Measurements from ENCODE around the gene RPS14.
"Not testable (repeated sequence)": the region's sequence is repeated elsewhere in the genome, so short reads cannot be mapped to it uniquely, and the experiment has no call there.

RPS14 gene

DNA sequence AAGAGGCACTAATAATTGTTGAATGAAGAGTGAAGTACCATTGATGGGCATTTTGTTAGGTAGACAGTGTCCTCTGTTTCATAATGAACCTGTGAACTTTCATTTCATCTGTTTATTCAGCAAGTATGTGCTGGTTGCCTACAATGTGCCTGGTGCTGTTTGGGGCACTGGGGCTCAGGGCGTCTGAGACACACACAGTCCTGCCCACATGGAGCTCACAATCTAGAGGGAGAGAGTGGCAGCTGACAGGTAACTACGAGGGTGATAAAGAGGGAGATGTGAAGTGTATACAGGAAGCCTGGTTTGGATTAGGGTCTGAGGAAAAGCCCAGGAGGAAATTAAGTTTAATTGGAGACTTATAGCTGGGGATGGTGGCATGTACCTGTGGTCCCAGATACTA lies 29.9 kb upstream of the RPS14 start:
- no peak for DNase-seq (ENCODE audit: low spot score)

DNA sequence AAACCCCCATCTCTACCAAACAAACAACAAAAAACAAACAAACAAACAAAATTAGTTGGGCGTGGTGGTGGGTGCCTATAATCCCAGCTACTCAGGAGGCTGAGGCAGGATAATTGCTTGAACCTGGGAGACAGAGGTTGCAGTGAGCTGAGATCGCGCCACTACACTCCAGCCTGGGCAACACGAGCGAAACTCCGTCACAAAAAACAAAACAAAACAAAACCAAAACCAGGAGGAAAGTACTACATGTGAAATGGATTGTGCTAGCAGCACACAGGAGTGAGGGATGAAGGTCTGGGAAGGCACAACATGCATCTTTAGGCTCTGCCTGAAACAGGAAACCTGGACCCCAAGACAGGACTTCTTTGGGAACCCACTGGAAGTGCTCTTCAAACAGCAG lies 27.0 kb upstream of the RPS14 start:
- DNase-seq (ENCODE audit: low spot score) = not testable (repeated sequence)

DNA sequence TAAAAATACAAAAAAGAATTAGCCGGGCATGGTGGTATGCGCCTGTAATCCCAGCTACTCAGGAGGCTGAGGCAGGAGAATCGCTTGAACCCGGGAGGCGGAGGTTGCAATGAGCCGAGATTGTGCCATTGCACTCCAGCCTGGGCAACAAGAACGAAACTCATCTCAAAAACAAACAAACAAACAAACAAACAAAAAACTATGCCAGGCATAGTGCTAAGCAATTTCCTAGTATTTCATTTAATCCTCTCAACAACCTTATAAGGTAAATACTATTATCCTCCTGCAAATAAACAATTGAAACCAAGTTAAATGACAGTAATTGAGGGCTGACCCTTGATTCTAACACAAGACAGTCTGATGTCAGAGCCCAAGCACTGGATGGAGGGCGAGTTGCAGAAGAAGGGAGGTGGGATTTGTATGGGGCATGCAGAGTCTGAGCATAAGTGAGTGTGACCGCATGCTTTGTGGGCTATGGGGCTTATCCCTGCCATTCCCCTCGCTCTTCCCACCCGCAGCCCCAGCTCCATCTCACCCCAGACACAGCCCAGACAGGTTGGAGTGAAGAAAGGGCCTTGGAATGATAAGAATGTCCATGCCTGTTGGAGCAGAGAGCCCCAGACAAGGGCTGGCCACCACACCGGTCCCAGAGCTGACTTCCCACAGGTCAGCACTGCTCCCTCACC lies 24.3 kb upstream of the RPS14 start:
- DNase-seq (ENCODE audit: low spot score) = no peak

DNA sequence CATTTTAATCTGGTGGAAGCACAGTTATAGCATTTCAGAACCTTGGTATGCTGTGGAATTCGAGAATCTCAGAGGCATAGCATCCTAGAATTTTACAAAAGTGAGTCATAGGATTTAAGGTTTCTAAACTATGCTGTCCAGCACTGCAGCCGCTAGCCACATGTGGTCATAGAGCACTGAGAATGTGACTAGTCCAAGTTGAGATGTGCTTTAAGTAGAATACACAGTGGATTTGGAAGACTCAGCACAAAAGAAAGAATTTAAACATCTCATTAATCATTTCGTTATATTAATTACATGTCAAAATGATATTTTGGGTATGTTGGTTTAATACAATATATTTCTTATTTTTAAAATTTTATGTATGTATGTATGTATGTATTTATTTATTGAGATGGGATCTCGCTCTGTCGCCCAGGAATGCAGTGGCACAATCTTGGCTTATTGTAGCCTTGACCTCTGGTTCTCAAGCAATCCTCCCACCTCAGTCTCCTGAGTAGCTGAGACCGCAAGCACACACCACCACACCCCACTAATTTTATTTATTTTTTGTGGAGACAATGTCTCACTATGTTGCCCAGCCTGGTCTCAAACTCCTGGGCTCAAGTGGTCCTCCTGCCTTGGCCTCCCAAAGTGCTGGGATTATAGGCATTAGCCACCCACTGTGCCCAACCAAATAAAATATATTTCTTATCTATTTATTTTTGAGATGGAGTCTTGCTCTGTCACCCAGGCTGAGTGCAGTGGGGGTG lies 20.4 kb upstream of the RPS14 start:
- DNase-seq (ENCODE audit: low spot score) = no peak

DNA sequence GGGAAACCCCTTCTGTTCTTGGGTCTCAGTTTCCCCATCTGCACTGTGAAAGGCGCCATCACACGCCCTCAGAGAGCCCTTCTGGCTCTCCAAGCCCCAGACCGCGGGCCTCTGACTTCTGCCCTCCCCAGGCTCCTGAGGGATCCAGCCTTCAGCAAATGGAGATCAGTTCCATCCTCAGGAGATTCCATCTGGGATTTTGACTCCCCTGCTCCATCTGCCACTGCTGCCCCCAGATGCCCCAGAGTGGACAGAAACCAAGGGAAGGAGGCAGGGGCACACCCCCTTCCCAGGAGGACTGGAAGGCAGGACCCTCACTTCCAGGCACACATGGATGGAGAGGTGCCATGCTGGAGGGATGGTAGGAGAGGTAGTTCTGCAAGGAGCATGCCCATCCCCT lies 18.7 kb upstream of the RPS14 start:
- DNase-seq (ENCODE audit: low spot score) = no peak

DNA sequence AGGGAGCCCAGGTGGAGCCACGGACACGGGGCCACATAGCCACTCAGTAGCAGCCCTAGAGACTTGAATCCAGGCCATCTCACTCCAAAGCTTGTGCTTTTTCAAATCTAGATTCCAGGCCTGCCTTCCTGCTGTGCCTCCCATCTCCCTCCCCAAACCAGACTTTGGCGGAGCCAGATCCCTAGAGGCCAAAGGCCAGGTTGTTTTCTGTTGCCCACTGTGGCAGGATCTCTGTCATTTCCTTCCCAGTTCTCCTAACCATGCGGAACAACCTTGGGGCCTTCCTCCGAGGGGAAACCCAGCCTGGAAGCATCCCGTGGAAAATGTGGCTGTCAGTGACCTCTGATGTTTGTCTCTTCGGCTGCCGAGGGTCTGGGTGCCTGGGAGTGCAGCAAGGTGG lies 16.4 kb upstream of the RPS14 start:
- no peak for DNase-seq (ENCODE audit: low spot score)

DNA sequence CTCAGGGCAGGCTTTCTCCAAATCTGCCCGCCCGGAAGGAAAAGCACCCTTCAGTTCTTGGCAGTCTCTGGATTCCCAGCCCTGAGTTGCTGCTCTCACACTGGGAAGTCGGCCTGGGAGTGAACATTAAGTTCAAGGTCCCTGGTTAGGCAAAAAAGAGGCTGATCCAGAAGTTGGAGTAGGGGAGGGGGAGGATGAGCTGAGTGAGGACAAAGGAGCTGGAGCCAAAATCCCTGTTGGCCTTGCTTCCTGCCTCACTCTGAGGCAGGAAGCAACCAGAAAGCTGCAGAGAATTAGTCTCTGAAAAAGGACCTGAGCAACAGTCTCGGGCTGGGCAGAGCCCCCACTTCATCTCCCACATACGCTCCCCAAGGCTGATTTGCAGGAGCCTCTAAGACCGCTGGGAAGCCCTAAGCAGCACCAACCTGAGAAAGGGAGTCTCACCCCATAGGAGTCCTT lies 15.0 kb upstream of the RPS14 start:
- DNase-seq (ENCODE audit: low spot score) = no peak

DNA sequence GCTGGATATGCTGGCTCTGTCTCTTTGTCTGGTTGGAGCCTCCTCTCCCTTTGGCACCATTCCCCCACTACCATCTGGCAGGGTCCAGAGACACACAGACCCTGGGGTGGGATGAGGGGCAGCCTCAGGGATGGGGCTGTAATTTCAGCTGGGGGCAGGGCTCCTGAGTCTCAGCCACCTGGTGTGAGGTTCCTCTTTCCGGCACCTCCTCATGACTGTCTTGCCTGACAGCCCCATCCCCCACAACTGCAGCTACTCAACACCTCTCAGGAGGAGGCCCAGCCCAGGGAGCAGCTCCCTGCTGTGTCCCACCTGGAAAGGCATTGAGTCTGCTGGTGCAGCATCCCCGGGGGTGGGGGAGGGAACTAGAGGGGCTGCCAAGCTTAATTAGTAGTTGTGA lies 11.7 kb upstream of the RPS14 start:
- DNase-seq (ENCODE audit: low spot score) = no peak

DNA sequence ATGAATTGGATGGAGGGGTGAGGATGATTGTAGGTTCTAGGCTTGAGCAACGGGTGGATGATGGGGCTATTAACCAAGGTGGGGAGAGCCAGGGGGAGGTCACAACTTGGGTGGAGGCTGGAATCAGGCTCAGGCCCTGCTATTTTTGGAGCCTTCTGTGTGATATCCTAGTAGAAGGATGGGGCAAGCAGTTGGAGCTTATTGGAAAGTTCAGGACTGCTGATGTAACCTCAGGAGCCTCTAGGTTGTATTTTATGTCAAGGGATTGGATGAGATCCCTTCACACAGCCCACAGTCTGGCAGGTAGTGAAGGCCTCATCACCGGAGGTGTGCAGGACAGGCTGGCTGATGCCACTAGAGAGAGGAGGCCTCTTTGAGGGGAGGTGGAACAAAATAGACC lies 11.2 kb upstream of the RPS14 start:
- DNase-seq (ENCODE audit: low spot score) = no peak

DNA sequence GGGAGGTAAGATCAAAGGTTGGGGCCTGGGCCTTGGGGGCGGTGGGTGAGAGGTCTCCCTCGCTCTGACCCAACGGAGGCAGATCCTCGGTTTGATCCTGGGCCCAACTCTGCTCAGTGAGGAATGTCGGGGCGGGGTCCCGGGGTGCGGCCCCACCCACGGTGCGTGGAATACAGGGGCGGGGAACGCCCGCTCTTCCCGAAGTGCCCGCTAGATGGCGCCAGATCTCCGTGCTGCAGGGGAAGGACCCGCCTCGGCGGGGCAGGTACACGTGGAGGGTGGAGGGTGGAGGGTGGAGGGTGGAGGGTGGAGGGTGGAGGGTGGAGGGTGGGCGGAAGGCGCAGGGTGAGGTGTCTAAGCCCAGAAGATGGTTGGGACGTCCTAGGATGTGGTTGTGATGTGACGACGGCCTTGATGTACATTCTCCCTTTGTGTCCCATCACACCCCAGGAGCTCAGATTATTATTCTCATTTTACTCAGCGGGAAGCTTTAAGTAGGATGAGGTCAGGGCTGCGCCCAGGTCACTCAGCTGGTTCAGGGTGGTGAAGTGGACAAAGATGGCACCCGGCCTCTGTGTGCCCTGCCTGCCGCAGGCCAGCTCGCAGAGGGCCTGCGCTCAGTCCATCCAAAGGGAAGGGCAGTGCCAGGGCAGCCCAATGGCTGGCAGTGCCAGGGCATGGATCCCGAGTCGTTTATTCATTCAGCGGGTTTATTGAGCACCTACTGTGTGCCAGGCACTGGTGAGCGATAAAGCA lies 9.4 kb upstream of the RPS14 start:
- peak; percentile 38 for DNase-seq (ENCODE audit: low spot score)

DNA sequence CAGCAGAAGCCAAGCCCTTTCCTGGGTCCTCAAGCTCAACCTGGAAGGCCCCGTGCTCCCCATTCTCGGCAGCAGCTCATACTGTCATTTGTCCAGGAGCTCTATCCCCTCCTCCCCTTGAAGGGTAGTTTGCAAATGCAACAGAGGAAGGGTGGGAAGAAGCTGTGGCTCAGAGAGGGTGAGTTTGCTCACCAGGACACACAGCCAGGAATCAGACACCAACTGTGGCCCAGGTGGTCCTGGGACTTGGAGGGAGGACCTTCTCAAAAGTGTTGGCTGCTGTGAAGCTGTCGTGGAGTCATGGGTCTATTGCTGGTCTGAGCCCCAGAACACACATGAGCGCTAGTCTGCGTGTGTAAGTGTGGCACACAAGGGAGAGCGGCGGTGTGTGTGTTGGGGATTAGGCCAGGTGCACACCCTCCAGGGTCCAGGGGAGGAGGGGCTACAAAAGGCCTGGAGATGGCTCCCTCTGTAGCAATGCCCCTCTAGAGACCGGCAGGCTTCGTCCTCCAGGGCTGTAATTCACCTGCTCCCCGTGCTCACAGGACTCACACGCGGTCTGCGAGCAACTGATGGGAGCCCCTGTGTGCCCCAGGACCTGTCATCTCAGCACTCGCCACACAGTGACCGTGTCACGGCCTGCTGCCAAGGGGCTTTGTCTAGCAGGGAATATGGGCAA lies 8.2 kb upstream of the RPS14 start:
- DNase-seq (ENCODE audit: low spot score) = no peak

DNA sequence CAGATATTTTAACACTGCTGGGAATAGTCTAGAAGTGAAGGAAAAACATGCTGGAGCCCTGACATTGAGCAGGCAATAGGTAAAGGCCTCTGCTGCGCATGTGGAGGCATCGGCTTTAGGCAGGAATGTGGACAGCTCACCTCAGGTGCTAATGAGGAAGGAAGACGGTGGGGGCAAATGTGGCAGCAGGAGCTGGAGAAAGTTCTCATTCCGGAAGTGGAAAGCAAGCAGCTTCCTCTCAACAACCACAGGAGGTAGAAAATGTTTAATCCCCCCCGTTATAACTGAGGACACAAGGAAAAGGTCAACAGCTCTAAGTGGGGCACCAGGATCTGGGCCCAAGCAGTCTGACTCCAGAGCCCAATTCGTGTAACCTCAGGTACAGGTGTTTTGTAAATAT lies 7.6 kb upstream of the RPS14 start:
- no peak for DNase-seq (ENCODE audit: low spot score)

DNA sequence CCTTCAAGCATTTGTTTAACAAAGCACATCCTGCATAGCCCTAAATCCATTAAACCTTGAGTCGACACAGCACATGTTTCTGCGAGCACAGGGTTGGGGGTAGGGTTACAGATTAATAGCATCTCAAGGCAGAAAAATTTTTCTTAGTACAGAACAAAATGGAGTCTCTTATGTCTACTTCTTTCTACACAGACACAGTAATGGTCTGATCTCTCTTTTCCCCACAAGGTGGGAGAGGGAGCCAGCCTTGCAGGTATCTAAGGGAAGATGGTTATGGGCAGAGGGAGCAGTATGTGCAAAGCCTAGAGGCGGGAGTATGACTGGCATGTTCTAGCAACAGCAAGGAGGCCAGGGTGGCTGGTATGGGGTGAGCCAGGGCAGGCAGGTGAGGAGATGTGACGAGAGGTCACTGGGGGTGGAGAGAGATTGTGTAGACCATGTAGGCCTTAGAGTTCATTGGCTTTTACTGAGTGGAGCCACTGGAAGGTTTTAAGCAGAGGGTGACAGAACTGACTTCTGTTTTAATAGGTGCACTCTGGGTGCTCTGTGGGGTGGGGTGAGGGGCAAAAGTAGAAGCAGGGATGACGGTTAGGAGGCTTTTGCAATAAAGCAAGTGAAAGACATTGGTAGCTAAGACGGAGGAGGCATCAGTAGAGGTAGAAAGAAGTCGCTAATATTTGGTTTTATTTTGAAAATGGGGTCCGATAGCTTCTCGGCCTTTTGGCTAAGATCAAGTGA lies 5.1 kb upstream of the RPS14 start:
- no peak for DNase-seq (ENCODE audit: low spot score)

DNA sequence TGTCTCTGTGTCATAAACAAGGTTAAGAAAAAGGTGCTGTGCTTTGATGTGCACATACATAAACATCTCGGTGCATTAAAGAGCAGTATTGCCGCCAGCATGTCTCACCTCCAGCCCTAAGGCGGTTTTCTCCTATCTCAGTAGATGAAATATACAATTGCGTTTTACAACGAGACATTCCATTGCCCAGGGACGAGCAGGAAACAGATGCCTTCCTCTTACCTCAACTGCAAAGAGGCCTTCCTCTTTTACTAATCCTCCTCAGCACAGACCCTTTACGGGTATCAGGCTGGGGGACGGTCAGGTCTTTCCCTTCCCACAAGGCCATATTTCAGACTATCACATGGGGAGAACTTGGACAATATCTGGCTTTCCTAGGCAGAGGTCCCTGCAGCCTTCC lies 4.5 kb upstream of the RPS14 start:
- DNase-seq (ENCODE audit: low spot score) = not testable (repeated sequence)

DNA sequence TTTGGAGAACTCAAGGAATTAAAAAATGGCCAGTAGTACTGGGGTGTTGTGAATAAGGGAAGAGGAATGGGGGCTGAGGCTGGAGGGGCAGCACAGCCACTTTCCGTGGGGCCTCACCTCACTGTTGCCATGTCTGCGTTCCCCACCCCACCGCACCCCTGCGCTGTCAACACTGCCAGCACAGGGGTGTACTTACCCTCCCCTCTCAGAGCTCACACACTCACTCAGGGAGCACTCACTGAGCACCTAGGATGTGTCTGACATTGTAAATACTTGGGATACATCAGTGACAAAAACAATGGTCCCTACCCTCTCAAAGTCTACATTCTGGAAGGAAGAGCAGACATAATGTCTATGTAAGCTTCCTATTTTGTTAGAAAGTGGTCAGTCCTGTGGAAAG lies 3.4 kb upstream of the RPS14 start:
- DNase-seq (ENCODE audit: low spot score) = no peak

DNA sequence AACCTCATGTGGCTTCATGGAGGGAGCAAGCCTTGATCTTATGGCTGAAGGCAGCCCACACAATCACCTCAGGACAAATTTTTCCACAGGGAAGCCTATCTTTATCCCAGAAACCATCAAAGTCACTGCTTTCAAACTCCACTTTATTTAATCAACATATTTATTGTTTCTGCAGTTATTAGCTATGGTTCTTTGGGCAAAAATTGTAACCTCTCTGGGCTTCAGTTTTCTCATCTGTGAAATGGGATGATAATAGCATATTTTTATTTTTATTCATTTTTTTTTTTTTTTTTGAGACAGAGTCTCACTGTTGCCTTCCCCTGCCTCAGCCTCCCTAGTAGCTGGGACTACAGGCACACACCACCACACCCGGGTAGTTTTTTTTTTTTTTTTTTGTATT lies 2.1 kb upstream of the RPS14 start:
- no peak for DNase-seq (ENCODE audit: low spot score)

DNA sequence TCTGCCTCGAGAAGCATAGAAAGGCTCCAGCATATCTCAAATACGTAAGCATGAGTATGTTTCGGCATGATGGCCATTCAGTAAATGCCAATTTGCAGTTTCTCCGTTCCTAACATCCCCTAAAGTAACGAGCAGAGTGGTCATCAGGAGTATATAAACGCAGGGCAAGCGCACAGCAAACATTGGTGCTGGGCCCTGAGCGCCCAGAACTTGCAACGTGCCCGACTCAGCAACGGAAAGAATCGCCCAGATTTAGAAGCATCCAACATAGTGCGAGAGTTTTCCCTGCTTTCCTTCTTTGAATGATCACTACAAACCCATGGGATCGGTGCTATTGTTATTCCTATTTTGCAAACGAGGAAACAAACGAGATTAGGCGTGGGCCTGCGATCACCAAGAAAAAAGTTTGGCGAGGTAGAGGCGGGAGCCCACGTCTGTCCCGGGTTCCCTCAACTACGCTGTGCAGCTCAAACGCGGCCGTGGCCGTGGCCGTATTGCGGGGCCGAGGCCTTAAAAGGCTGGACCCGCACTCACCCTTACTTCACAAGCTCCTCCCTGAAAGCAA lies 505 bp downstream of the RPS14 start:
- DNase-seq (ENCODE audit: low spot score) = no peak

DNA sequence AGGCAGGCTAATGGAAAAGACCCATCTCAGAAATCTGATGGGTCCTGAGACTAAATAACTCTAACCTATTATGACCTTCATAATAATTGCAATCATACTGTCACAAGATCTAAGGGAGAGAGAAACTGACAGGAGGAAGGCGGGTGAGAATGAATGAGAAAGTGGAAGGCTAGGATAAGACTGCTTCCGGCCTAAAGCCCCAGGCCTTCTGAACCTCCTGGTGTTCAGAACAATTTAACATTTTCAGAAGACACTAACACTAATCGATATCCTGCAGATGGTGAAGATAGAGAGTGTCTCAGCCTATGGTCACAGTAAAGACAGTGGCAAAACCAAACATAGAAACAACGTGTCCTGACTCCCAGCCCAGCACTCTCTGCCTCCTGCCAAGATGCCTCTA lies 1.2 kb downstream of the RPS14 start:
- no peak for DNase-seq (ENCODE audit: low spot score)

DNA sequence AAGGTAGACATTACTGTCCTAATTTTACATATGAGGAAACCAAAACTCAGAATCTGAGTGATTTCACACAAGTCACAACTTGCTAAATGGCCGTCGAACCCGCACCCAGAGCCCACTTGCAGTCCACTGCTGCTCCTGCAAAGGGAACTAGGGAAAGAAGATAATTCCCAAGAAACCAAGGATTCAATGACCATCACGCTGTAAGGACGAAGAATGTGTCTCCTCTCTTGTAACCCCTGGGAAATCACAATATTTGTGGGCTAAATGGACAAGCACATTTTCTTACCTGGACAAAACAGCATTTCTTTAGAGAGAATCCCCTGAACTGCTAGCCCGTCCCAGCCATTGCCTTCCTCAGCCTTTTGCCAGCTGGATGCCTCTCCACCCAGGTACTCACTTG lies 2.4 kb downstream of the RPS14 start:
- DNase-seq (ENCODE audit: low spot score) = no peak

DNA sequence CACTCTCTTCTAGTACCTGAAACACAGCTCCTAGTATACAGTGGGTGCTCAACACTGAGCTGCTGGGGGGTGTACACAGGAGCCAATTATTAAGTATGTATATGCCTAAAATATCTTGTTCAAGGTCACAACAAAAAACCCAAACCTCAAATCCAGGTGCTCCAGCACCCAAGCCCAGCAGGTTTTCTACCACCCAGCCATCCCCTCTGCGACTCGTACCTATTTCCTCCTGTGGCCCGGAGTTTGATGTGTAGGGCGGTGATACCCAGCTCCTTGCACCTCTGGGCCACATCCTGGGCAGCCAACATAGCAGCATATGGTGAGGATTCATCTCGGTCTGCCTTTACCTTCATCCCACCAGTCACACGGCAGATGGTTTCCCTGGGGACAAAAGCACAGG lies 3.0 kb downstream of the RPS14 start:
- no peak for DNase-seq (ENCODE audit: low spot score)

DNA sequence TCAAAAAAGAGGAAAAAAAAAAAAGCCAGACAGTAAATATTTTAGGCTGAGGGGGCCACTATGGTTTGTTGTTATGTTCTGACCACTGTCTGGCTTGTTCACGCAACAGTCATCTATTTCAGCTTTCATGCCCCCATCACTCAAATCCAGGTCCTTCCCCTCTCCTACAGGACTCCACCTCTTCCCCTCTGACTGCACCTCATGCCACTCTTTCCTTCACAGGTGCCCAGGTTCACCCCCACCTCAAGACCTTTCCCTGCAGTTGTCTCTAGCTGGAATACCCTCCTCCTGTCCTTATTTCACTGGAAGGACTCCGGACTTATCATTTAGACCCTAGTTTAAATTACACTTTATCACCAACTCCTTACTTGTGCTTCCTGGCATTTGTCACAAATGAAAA lies 3.5 kb downstream of the RPS14 start:
- no peak for DNase-seq (ENCODE audit: low spot score)

DNA sequence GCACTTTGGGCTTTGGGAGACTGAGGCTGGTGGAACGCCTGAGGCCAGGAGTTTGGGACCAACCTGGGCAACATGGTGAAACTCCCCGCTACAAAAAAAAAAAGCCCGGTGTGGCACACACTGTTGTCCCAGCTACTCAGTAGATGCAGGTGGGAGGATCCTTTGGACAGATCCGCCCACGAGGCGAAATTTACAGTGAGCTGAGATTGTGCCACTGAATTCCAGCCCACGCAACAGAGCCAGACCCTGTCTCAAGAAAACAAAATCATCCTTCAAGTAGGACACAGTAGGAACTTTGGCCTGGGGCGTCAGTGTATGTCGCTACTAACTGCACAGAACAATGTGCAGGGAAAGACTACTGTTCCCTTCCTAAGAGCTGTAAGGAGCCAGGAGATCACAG lies 4.8 kb downstream of the RPS14 start:
- DNase-seq (ENCODE audit: low spot score) = no peak

All from globus pallidus (tissue), 1 donor.